ENCODE measurements around the gene MRPL28.
"Not testable (repeated sequence)": the region's sequence is repeated elsewhere in the genome, so short reads cannot be mapped to it uniquely, and the experiment has no call there.

Gene MRPL28

GRCh38 chr16:359067-359763 is 11.1 kb downstream of the MRPL28 start:
- DNase-seq: no peak

- DNase-seq: no peak
These were observed 13.6 kb downstream of the MRPL28 start for GRCh38 chr16:356741-357140.

GRCh38 chr16:354971-355461 is 15.3 kb downstream of the MRPL28 start:
- DNase-seq: no peak

- no peak for DNase-seq
These were observed 16.0 kb downstream of the MRPL28 start for GRCh38 chr16:354291-354881.

DNA sequence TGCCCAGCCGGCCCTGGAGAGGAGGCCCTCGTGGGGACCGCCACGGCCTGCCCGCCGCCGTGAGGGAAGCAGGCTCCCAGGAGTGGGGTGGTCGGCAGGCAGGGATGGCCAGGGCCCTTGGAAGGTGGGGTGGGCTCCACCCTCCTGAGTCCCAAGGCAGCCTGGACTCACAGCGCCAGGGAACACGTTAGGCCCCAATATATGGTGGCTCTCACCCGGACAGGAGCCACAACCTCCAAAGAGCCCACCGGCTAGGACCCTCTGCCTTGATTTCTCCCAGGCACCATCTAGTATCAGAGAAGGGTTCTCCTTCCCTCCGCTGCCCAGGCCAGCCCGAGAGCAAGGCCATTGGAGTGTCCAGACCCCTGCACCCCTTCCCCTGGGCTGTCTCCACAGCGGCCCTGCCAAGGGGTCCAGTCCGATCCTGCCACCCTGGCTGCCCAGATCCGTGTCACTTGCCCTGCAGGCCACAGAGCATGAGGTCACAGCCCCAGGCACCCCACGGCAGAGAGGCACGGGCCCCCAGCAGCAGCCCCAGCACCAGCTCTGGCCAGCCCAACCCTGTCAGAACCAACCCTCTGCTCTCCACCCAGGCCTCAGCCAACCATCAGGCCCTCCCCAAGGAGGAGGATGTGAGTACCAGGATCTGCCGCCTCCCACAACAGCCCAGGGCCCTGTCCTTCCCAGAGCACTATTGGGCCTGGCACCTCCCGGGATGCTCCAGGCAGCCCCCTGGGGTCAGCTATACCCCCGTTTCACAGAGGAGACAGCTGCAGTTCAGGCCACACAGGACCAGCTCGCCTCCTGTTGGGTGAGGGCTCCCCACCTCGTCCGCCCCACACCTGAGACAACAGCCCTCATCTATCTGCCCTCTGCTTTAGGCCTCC is 16.7 kb downstream of the MRPL28 start:
- DNase-seq: no peak

DNA sequence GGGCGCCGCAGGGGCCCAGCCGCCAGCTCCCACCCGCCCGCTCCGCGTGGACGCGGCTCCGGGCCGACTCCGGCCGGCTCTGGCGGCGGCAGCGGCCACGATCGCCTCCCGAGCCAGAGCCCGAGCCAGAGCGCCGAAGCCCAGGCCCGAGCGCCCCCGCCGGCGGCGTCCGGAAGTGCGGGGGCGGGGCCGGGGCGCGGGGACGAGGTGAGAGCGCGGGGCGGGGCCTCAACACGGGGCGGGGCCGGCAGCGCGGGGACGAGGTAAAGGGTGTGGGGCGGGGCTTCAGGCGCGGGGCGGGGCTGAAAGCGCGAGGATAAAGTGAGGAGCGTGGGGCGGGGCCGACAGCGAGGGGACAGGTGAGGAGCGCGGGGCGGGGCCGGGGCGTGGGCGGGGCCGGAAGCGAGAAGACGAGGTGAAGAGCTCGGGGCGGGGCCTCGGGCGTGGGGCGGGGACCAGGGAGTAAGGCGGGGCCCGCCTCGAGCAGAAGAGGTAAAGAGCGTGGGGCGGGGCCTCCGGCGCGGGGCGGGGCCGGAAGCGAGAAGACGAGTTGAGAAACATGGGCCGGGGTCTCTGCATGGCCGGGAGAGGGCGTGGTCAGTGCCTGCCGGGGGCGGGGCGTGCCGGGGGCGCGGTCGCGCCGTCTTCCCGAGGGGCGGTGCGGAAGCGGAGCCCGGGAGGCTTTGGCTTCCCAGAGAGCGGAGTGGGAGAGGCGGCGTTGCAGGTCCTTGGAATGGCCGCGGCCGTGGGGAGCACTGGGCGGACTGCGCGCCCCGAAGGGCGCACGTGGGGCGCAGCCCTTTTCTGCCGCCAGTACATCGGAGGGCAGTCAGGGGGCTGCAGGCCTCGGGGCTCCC is 17.6 kb downstream of the MRPL28 start, which contains the start of gene AXIN1:
TSS of gene AXIN1 (minus strand) at position 177 of the 857 bp plus-strand sequence. CDS start 5,698 bp downstream, outside the sequence.
- DNase-seq: peak; percentile 97

DNA sequence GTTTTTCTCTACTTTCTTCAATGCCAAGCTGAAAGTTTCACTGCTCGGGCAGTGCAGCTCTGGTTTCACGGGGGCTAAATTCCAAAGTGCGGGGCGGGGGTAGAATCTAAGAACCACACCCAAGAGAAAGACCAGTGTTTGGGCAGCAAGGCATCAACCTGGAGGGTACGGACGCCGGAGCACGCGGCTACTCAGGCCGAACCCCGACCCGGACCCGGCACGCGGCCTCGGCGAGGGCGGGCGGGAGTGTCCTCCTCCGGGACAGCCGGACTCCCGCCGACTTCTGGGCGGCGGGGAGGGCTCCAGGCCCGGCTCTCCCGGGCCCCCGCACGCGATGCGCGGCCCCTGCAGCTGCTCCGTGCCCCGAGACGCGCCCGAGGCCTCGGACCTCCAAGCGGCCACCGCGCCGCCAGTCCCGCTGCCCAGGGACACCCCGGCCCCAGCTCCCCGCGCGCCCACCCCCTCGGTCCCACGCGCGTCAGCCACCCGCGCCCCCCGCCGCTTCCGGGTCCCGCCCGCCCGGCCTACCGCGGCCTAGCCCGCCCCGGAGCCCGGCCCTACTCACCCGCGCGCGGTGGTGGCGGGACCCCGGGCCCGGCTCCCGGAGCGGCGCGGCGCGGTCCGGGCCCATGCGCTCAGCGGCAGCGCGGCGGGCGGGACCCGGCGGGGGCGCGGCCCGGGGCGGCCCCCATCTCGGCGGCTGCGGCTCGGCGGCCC is 18.4 kb downstream of the MRPL28 start:
- DNase-seq: no peak

DNA sequence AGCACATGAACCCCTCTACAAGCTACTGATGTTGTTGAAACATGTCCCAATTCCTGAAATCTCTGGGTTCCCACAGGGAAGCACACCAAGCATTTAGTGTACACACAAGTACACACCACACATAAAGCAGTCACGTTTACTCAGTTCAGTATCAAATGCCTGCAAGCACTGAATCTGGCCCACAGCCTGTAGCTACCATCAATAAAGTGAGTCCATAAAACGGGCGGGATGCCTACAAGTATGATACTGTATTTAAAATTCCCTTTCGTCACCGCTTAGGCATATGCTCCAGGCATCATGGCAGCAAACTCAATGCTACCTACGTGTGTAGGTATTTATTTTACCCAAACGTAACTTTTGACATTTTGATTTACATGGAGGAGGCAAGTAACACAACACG is 20.1 kb downstream of the MRPL28 start:
- no peak for DNase-seq

- DNase-seq: no peak
These were observed 21.1 kb downstream of the MRPL28 start for GRCh38 chr16:349211-349610.

GRCh38 chr16:348495-348894 is 21.8 kb downstream of the MRPL28 start:
- DNase-seq: not testable (repeated sequence)

DNA sequence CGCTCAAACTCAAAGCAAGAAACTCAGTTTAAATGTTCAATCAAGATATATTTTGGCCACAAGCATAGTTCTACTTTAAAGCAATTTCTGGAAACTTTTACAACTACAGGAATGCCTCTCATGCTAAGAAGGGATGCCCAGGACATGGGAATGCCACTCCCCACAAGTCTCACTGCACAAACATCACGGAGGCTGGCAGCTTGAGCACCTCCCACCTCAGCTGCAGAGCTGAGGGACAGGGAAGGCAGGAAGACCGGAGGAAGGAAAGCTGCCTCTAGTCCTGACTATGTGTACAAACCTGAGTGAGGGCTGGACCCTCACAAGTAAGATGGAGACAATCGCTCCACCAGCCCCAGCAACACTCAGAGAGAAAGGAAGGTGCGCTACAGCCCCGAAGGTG is 23.1 kb downstream of the MRPL28 start:
- DNase-seq: no peak

DNA sequence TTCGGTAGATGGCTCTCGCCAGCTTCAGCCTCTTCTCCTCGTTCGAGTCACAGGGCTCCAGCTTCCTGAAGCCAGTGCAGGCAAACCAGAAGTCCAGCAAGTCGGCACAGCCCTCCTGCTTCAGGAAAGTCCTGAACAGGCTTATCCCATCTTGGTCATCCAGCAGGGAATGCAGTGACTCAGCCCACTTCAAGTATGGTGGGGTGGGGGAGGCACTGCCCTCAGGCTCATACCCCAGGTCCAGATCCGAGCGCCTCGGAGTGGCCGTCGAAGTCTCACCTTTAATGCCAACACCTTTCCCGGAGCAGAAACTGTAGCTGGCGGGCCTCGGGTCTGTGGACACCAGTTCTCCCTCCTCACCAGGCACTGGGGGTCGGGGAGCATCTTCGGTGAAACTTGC is 23.8 kb downstream of the MRPL28 start:
- no peak for DNase-seq

DNA sequence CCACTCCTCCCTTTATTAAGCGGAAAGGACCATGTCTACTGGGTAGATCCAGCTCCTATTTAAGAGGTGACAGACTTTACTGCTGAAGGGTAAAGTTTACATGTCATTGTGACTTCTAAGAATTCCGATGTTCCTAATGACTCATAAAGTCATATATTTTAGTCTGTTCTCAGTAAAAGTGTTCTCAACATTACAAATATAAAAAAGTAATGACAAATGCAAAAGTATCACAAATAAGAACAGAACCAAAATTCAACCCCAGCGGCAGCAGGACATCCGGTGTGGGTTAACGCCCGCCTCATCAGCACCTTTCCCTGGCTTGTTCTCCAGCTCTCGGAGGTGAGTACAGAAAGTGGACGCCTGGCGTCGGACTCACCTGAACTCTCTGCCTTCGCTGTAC is 24.6 kb downstream of the MRPL28 start:
- DNase-seq: no peak

DNA sequence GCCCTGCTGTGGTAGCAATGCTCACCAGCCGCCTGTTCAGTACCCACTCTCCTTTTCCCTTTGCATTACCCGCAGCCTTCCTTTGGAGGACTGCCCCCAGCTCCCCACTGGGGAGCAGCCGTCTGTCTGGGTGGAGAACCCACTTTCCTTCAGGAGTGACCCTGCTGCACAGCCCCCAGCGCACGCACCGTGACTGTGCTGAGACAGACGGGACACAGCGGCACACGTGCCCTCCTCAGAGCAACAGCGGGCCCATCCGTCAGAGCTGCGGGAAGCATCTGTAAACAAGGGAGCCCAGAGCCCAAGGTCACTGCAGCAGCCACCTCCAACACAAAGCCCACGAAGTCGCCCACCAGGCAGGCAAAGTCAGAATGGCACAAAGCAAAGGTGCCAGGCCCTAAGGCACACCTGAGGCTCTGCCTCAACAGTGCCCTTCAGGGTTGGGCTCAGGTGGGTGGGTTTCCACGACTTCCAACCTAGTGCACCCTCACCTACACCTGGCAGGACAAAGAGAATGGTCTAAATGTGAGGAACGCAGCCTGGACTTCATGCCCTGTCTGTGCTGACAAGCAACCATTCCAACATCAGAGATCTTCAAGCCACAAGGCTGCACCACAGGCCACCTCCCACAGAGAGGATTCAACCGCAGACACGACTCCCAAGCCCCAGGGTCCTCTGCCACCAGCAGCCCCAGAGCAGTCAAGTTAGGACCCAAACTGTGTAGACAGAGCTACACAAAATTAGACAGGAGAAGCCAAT is 27.7 kb downstream of the MRPL28 start:
- DNase-seq: no peak

DNA sequence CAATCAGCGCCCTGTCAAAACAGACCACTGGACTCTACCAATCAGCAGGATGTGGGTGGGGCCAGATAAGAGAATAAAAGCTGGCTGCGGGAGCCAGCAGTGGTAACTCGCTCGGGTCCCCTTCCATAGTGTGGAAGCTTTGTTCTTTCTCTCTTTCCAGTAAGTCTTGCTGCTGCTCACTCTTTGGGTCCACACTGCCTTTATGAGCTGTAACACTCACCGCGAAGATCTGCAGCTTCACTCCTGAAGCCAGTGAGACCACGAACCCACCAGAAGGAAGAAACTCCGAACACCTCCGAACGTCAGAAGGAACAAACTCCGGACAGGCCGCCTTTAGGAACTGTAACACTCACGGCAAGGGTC is 28.4 kb downstream of the MRPL28 start:
- not testable (repeated sequence) for DNase-seq

GRCh38 chr16:341095-341973 is 29.0 kb downstream of the MRPL28 start:
- not testable (repeated sequence) for DNase-seq

GRCh38 chr16:340370-341091 is 29.8 kb downstream of the MRPL28 start:
- DNase-seq: no peak

DNA sequence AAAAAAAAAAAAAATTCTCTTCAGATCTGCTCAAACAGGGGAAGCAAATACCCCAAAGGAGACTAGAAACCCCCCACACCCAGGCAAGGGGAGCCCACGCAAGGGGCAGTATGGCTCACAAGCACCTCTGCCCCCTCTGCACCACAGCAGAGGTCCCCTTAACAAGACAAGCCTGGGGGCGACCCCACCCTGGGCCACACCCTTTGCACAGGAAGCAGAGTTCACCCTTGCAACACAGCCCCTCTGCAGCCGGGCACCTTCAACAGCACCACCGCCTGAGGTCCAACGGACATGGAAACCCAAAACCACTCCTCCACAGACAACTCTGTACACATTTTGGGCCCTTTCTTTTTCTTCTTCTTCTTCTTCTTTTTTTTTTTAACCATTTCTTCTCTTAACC is 30.7 kb downstream of the MRPL28 start:
- DNase-seq: no peak

DNA sequence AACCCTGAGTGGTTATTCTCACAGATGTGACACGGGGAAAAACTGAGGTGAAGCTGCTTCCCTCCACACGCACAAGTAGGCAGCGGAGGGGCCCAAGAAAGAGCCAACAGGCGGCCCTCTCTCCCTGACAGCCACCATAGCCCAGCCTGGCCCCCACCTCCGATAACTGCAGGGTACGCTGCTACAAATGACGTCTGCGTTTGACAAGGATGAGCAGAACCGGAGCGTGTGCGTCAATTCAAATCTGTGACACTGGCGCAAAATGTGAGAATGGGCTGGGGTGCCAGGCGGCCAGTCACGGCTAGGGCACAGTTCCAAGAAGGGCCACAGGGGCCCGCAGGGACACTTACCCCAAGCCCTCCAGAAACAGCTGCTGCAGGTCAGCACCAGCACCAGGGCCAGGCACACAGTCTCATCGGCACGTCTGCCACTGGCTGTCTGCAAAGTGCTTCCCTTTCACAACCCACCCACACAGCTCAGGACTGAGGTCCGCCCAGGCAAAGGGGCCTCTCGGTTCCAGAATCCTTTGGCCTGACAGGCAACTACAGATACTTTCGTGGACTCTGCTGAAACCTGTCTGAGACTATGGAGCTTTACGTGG is 32.3 kb downstream of the MRPL28 start:
- no peak for DNase-seq

Data from T1000 (cell line).